Measurements from ENCODE around the gene KCNJ16. TPM values are rescaled to one million over a fixed set of nuclear protein-coding genes. Genes with fewer than 3 reads are reported as not detected.

Gene KCNJ16
- total RNA-seq, 1 donor from 2014 or later: 0.17 TPM

GRCh38 chr17:70107441-70107840 is 32.4 kb downstream of the KCNJ16 start:
- no peak for DNase-seq (ENCODE audit: low spot score)
- Mint-ChIP-seq H3K4me1 (ENCODE audit: low read depth) (peaks cover 53% of the 10 kb centered on the region), H3K9me3 (ENCODE audit: low read depth) (no peaks in the 10 kb centered on the region), H3K27ac (ENCODE audit: unreplicated experiment) (peak overlapping the region; percentile 37), H3K4me3 (ENCODE audit: unreplicated experiment) (no peak overlapping the region), H3K27me3 (ENCODE audit: low read depth) (no peaks in the 10 kb centered on the region), H3K36me3 (ENCODE audit: low read depth) (no peaks in the 10 kb centered on the region)
- TF ChIP-seq, protein P1, sequence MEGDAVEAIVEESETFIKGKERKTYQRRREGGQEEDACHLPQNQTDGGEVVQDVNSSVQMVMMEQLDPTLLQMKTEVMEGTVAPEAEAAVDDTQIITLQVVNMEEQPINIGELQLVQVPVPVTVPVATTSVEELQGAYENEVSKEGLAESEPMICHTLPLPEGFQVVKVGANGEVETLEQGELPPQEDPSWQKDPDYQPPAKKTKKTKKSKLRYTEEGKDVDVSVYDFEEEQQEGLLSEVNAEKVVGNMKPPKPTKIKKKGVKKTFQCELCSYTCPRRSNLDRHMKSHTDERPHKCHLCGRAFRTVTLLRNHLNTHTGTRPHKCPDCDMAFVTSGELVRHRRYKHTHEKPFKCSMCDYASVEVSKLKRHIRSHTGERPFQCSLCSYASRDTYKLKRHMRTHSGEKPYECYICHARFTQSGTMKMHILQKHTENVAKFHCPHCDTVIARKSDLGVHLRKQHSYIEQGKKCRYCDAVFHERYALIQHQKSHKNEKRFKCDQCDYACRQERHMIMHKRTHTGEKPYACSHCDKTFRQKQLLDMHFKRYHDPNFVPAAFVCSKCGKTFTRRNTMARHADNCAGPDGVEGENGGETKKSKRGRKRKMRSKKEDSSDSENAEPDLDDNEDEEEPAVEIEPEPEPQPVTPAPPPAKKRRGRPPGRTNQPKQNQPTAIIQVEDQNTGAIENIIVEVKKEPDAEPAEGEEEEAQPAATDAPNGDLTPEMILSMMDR (IDR thresholded peaks at IDR 0.05): no peak

- no peaks in the 10 kb centered on the region for H3K27me3 Mint-ChIP-seq (ENCODE audit: low read depth)
- TF ChIP-seq, protein P1 (IDR thresholded peaks at IDR 0.05): no peak
- H3K4me1 Mint-ChIP-seq (ENCODE audit: low read depth): peaks cover 53% of the 10 kb centered on the region
- no peaks in the 10 kb centered on the region for H3K9me3 Mint-ChIP-seq (ENCODE audit: low read depth)
- H3K4me3 Mint-ChIP-seq (ENCODE audit: unreplicated experiment): no peak overlapping the region
- DNase-seq (ENCODE audit: low spot score): no peak
- no peaks in the 10 kb centered on the region for H3K36me3 Mint-ChIP-seq (ENCODE audit: low read depth)
- no peak overlapping the region for H3K27ac Mint-ChIP-seq (ENCODE audit: unreplicated experiment)
Measured at GRCh38 chr17:70107904-70108565, 33.0 kb downstream of the KCNJ16 start.

DNA sequence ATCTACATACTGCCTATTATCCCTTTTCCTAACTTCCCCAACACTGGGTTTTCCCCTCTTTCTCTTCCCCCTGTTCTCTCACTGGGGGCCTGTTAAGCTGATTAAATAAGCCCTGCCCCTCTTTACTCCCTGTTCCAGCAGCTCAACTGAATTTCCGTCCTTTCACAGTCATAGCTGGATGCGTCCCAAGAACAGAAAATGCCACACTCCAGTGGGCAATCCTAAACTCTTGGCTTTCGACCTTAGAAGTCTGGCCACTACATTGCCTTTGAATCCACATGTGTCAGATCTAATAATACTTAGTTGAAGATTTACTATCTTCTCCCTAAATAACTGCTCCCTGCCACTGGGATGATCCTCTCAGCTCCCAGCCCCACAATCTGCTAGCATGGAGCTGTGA is 34.5 kb downstream of the KCNJ16 start:
- Mint-ChIP-seq H3K27me3 (ENCODE audit: low read depth) (no peaks in the 10 kb centered on the region), H3K9me3 (ENCODE audit: low read depth) (no peaks in the 10 kb centered on the region), H3K4me1 (ENCODE audit: low read depth) (peaks cover 53% of the 10 kb centered on the region)

GRCh38 chr17:70110443-70110880 is 35.4 kb downstream of the KCNJ16 start:
- no peaks in the 10 kb centered on the region for H3K9me3 Mint-ChIP-seq (ENCODE audit: low read depth)
- no peaks in the 10 kb centered on the region for H3K36me3 Mint-ChIP-seq (ENCODE audit: low read depth)
- no peak overlapping the region for H3K4me3 Mint-ChIP-seq (ENCODE audit: unreplicated experiment)
- no peak for DNase-seq (ENCODE audit: low spot score)
- H3K27me3 Mint-ChIP-seq (ENCODE audit: low read depth): no peaks in the 10 kb centered on the region
- H3K4me1 Mint-ChIP-seq (ENCODE audit: low read depth): peaks cover 50% of the 10 kb centered on the region
- no peak overlapping the region for H3K27ac Mint-ChIP-seq (ENCODE audit: unreplicated experiment)
- TF ChIP-seq, protein P1 (IDR thresholded peaks at IDR 0.05): no peak

More for the DNA sequence above, 34.5 kb downstream of the KCNJ16 start:
- Mint-ChIP-seq H3K36me3 (ENCODE audit: low read depth) (no peaks in the 10 kb centered on the region), H3K4me3 (ENCODE audit: unreplicated experiment) (no peak overlapping the region), H3K27ac (ENCODE audit: unreplicated experiment) (peak overlapping the region; percentile 6)
- TF ChIP-seq, protein P1 (IDR thresholded peaks at IDR 0.05): no peak
- no peak for DNase-seq (ENCODE audit: low spot score)

DNA sequence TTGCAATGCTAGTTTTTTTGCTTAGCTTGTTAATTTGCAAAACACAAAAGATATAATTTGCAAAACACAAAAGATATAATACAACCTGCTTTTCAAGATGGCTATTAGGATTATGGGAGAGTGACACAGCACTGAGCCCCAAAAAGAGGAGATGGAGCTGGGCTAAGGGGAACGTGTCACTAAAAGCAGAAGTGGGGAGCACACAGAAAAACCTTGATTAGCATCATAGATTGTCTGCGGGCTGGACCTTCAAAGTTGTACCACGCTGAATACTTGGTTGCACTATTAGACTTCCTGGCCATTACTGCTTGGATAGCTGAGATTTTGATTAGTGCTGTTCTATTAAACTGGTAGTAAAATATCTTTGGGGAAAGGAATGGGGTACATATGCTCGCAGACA is 36.2 kb downstream of the KCNJ16 start:
- Mint-ChIP-seq H3K4me1 (ENCODE audit: low read depth) (peaks cover 46% of the 10 kb centered on the region), H3K9me3 (ENCODE audit: low read depth) (no peaks in the 10 kb centered on the region), H3K4me3 (ENCODE audit: unreplicated experiment) (no peak overlapping the region), H3K36me3 (ENCODE audit: low read depth) (no peaks in the 10 kb centered on the region), H3K27ac (ENCODE audit: unreplicated experiment) (no peak overlapping the region), H3K27me3 (ENCODE audit: low read depth) (no peaks in the 10 kb centered on the region)
- TF ChIP-seq, protein P1 (IDR thresholded peaks at IDR 0.05): no peak
- no peak for DNase-seq (ENCODE audit: low spot score)
